Activated CD4-positive, alpha-beta T cell treated with anti-CD3 and anti-CD28 coated beads, Interleukin-2, amount 50 U/mL, for 1 hour (primary cell): ENCODE measurements around the gene ZNF747.
"Not testable (repeated sequence)": the region's sequence is repeated elsewhere in the genome, so short reads cannot be mapped to it uniquely, and the experiment has no call there.

Experiments
- DNase-seq: peaks from one replicate; pipeline ENCODE4 v3.0.0-alpha.2; 2020

ZNF747 gene

GRCh38 chr16:30557707-30557956, 23.0 kb upstream of the ZNF747 start:
- no peak for DNase-seq

GRCh38 chr16:30556125-30556473, 21.4 kb upstream of the ZNF747 start:
- DNase-seq, result no peak

- no peak for DNase-seq
Observed at GRCh38 chr16:30555315-30556124, 20.9 kb upstream of the ZNF747 start.

GRCh38 chr16:30554557-30555314, 20.1 kb upstream of the ZNF747 start:
- no peak for DNase-seq

- DNase-seq, result no peak
Observed at GRCh38 chr16:30553393-30553899, 18.8 kb upstream of the ZNF747 start.

GRCh38 chr16:30552956-30553355, 18.3 kb upstream of the ZNF747 start:
- DNase-seq, result no peak

GRCh38 chr16:30551781-30552180, 17.1 kb upstream of the ZNF747 start:
- DNase-seq, result peak; percentile 67

- DNase-seq, result no peak
Observed at GRCh38 chr16:30548416-30549253, 14.0 kb upstream of the ZNF747 start.

- DNase-seq, result no peak
Observed at GRCh38 chr16:30546115-30546514, 11.5 kb upstream of the ZNF747 start.

GRCh38 chr16:30543067-30543466, 8.4 kb upstream of the ZNF747 start:
- DNase-seq, result no peak

GRCh38 chr16:30541502-30542329, 7.1 kb upstream of the ZNF747 start:
- DNase-seq, result no peak

- DNase-seq, result not testable (repeated sequence)
Observed at GRCh38 chr16:30540916-30541464, 6.3 kb upstream of the ZNF747 start.

GRCh38 chr16:30539986-30540526, 5.4 kb upstream of the ZNF747 start:
- not testable (repeated sequence) for DNase-seq

- no peak for DNase-seq
Observed at GRCh38 chr16:30539000-30539964, 4.6 kb upstream of the ZNF747 start.

GRCh38 chr16:30536391-30537024, 1.9 kb upstream of the ZNF747 start:
- not testable (repeated sequence) for DNase-seq

- DNase-seq, result peak; percentile 56
Observed at GRCh38 chr16:30535777-30536190, 1.1 kb upstream of the ZNF747 start.

- no peak for DNase-seq
Observed at GRCh38 chr16:30535106-30535776, 583 bp upstream of the ZNF747 start.

GRCh38 chr16:30533748-30534367, 800 bp downstream of the ZNF747 start:
- no peak for DNase-seq

GRCh38 chr16:30533146-30533522, 1.5 kb downstream of the ZNF747 start:
- DNase-seq, result no peak
